HL-60 (cell line): ENCODE data around the gene HNRNPLL.

Experiments used
- DNase-seq, 2 experiments: peaks; one replicate each; pipeline ENCODE4 v3.0.0-alpha.2; 2010 to 2020; ENCODE audit warnings: low read depth in 1 of 2, low spot score in 1 of 2
- H3K27ac ChIP-seq: fragments of 250-450 bp; sonication (Bioruptor Pico); replicated peaks from 2 replicates; pipeline ENCODE4 v1.5.1; 2020; ENCODE audit warnings: mild to moderate bottlenecking, moderate library complexity
- H3K27me3 ChIP-seq: fragments of 250-450 bp; sonication (Bioruptor Pico); 2 replicates; pipeline ENCODE4 v1.5.1; 2021; ENCODE audit warnings: mild to moderate bottlenecking, moderate library complexity; ENCODE audit not compliant: insufficient read depth, poor library complexity, severe bottlenecking
- H3K4me3 ChIP-seq: replicated peaks from 2 replicates; pipeline ENCODE4 v1.5.1; 2011; ENCODE audit warnings: mild to moderate bottlenecking, control low read depth, low read length; ENCODE audit not compliant: insufficient read depth
- CTCF ChIP-seq: IDR thresholded peaks from one replicate; pipeline ENCODE4 v1.5.1; 2011; ENCODE audit warnings: low read length, control low read depth, inconsistent platforms; ENCODE audit not compliant: insufficient read depth
- GABPA ChIP-seq: IDR thresholded peaks from 2 replicates; pipeline ENCODE4 v1.6.1; 2012; ENCODE audit warnings: low read depth
- POLR2AphosphoS5 ChIP-seq: IDR thresholded peaks from 2 replicates; pipeline ENCODE4 v1.6.1; 2012; ENCODE audit warnings: low read depth
- REST ChIP-seq: IDR thresholded peaks from 2 replicates; pipeline ENCODE4 v1.6.1; 2012; ENCODE audit warnings: low read depth; ENCODE audit not compliant: insufficient replicate concordance
- SPI1 ChIP-seq: IDR thresholded peaks from 2 replicates; pipeline ENCODE4 v1.6.1; 2012; ENCODE audit warnings: low read depth, mild to moderate bottlenecking, borderline replicate concordance
- long read RNA-seq: library from polyadenylated mRNA; unstranded; transcript quantifications from one replicate; pipeline ENCODE4 v2.0.0, GENCODE V29; 2020

The HNRNPLL gene
- long read RNA-seq, full-length matches to known transcripts: 47 of 63 reads
- long read RNA-seq, partial matches to known transcripts: 8 of 63 reads
- long read RNA-seq, other reads (novel, unspliced or antisense): 8 of 63 reads

- DNase-seq: peak; percentile 89 to 99
- H3K27me3 ChIP-seq: no peaks in the 10 kb centered on the region
- peak within 1 kb of the TSS; percentile 66 for H3K4me3 ChIP-seq
- TF ChIP-seq GABPA: peak; percentile 50
- peak; percentile 89 for TF ChIP-seq POLR2AphosphoS5
- TF ChIP-seq SPI1: no peak; the same call in 1 of the 2 replicates
- H3K27ac ChIP-seq: peak within 1 kb of the TSS; percentile 93
Measured at GRCh38 chr2:38602732-38603401, at the start of gene HNRNPLL. TSS of gene HNRNPLL (minus strand) at chr2:38602928. CDS start at chr2:38602626, 302 bp downstream.

DNA sequence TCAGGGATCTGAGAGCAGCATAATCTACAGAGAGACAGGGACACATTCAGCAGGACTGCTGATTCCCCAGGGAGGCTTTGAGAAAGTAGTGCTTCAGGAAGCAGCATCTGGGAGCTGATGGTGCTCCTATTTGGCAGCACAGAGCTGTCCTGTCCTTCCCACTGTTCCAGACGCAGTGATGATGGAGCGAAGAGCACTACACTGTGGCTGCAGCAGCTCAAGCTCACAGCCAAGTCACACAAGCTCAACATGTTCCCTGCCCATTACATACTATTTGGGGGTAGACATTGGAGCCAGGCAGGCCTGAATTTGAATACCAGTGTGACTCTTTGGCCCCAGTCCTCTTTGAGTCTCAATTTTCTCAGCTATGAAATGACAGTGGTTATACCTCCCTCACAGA, 48.0 kb upstream of the HNRNPLL start:
- TF ChIP-seq POLR2AphosphoS5 (no peak), CTCF (no peak), REST (no peak), GABPA (no peak), SPI1 (no peak)
- Histone ChIP-seq H3K4me3 (no peak overlapping the region), H3K27me3 (no peaks in the 10 kb centered on the region), H3K27ac (no peak overlapping the region)
- no peak for DNase-seq

GRCh38 chr2:38650012-38650411, 47.3 kb upstream of the HNRNPLL start:
- Histone ChIP-seq H3K27ac (no peak overlapping the region), H3K27me3 (no peaks in the 10 kb centered on the region), H3K4me3 (no peak overlapping the region)
- TF ChIP-seq CTCF (no peak), REST (no peak), GABPA (no peak), SPI1 (no peak), POLR2AphosphoS5 (no peak)
- DNase-seq: no peak

GRCh38 chr2:38649176-38649728, 46.5 kb upstream of the HNRNPLL start:
- no peak for TF ChIP-seq SPI1
- no peak for TF ChIP-seq GABPA
- TF ChIP-seq REST: no peak
- no peak for TF ChIP-seq CTCF
- no peak for TF ChIP-seq POLR2AphosphoS5
- peak overlapping the region; percentile 93 for H3K27ac ChIP-seq
- no peaks in the 10 kb centered on the region for H3K27me3 ChIP-seq
- H3K4me3 ChIP-seq: no peak overlapping the region
- no peak for DNase-seq
